Thyroid gland (tissue), 4 donors: ENCODE data around the gene MAK.
A peak's percentile ranks its signal among the peaks of the same experiment; 100 is the strongest.

ENCODE experiments used
- POLR2A ChIP-seq, 2 donors: fragments of 450-650 bp; IDR thresholded peaks; one replicate each; pipeline ENCODE4 v1.6.1; 2017; ENCODE audit warnings: antibody characterized with exemption in 2 of 2, mild to moderate bottlenecking in 2 of 2, moderate library complexity in 1 of 2
- TF ChIP-seq, protein P1 (sequence below), 6 experiments: fragments of 200-600 bp in 3 of 6; fragments of 450-650 bp in 3 of 6; sonication (generic) in 3 of 6; IDR thresholded peaks; one replicate each; pipeline ENCODE4 v1.5.1; 2016 to 2019; ENCODE audit warnings: antibody characterized with exemption in 6 of 6, mild to moderate bottlenecking in 2 of 6, inconsistent platforms in 1 of 6, moderate library complexity in 1 of 6

- TF ChIP-seq, protein P1, sequence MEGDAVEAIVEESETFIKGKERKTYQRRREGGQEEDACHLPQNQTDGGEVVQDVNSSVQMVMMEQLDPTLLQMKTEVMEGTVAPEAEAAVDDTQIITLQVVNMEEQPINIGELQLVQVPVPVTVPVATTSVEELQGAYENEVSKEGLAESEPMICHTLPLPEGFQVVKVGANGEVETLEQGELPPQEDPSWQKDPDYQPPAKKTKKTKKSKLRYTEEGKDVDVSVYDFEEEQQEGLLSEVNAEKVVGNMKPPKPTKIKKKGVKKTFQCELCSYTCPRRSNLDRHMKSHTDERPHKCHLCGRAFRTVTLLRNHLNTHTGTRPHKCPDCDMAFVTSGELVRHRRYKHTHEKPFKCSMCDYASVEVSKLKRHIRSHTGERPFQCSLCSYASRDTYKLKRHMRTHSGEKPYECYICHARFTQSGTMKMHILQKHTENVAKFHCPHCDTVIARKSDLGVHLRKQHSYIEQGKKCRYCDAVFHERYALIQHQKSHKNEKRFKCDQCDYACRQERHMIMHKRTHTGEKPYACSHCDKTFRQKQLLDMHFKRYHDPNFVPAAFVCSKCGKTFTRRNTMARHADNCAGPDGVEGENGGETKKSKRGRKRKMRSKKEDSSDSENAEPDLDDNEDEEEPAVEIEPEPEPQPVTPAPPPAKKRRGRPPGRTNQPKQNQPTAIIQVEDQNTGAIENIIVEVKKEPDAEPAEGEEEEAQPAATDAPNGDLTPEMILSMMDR (IDR thresholded peaks at IDR 0.05): peak in 2 of 6 experiments; percentile 1 to 22
- peak; percentile 38 to 92 for TF ChIP-seq POLR2A (IDR thresholded peaks at IDR 0.05)
These were observed 90.9 kb downstream of the MAK start, which contains the start of gene TMEM14B for GRCh38 chr6:10747251-10747972.
